ENCODE data around the gene CYP3A5.

- TF ChIP-seq CTCF (IDR thresholded peaks at IDR 0.05; ENCODE audit: low read length) (no peak), EZH2 (IDR thresholded peaks at IDR 0.05; ENCODE audit: borderline replicate concordance, low read length) (no peak)
Observed at GRCh38 chr7:99606531-99606930, 73.3 kb downstream of the CYP3A5 start.

Measured in OCI-LY1 (cell line).